ENCODE measurements around the gene PLXNA4. TPM values are rescaled to one million over a fixed set of nuclear protein-coding genes. Genes with fewer than 3 reads are reported as not detected.

Gene PLXNA4
- total RNA-seq, 4 donors from 2014 or later, result 0.49 to 7.1 (median 2.0) TPM

- Histone ChIP-seq H3K9me3 (no peaks in the 10 kb centered on the region), H3K27me3 (no peaks in the 10 kb centered on the region), H3K36me3 (no peaks in the 10 kb centered on the region), H3K4me1 (peaks cover 0 to 10% (median 0%) of the 10 kb centered on the region in 3 donors), H3K27ac (no peak overlapping the region), H3K4me3 (no peak overlapping the region)
- TF ChIP-seq CTCF (IDR thresholded peaks at IDR 0.05) (no peak), POLR2A (IDR thresholded peaks at IDR 0.05) (no peak)
- no peak for DNase-seq
- 57 to 60% methylated on average over 12 to 13 of the region's 15 CpGs for WGBS, 2 donors
- intact Hi-C loops (cut with DNase I), result no loop called here
Observed at GRCh38 chr7:132424821-132425724, 151.2 kb downstream of the PLXNA4 start.

DNA sequence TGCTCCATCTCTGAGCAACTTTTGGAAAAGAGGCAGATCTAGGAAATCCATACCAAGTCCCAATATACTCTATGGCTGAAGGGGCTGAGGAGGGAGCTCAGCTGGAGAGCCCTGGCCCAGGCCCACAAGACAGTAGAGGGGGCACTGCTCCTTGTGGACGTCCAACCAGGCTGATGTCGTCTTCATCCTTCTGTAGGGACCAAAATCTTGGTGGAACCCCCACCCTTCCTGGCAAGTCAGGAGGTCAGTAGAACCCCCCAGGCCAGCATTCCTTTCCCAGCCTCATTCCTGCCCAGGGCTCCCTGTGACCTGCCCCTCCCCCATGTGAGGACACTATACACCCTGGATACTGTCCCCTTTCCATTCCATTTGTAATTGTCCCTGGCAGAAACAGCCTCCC is 152.0 kb downstream of the PLXNA4 start:
- no peak overlapping the region for H3K27ac ChIP-seq
- H3K36me3 ChIP-seq, result no peaks in the 10 kb centered on the region
- intact Hi-C loops (cut with DNase I), result no loop called here
- no peaks in the 10 kb centered on the region for H3K27me3 ChIP-seq
- H3K4me1 ChIP-seq, result peaks cover 0 to 10% (median 0%) of the 10 kb centered on the region in 3 donors
- no peak for TF ChIP-seq POLR2A (IDR thresholded peaks at IDR 0.05)
- TF ChIP-seq CTCF (IDR thresholded peaks at IDR 0.05), result no peak
- 64 to 78% methylated on average over 2 of the region's 2 CpGs for WGBS, 2 donors
- DNase-seq, result no peak
- no peaks in the 10 kb centered on the region for H3K9me3 ChIP-seq
- H3K4me3 ChIP-seq, result no peak overlapping the region

DNA sequence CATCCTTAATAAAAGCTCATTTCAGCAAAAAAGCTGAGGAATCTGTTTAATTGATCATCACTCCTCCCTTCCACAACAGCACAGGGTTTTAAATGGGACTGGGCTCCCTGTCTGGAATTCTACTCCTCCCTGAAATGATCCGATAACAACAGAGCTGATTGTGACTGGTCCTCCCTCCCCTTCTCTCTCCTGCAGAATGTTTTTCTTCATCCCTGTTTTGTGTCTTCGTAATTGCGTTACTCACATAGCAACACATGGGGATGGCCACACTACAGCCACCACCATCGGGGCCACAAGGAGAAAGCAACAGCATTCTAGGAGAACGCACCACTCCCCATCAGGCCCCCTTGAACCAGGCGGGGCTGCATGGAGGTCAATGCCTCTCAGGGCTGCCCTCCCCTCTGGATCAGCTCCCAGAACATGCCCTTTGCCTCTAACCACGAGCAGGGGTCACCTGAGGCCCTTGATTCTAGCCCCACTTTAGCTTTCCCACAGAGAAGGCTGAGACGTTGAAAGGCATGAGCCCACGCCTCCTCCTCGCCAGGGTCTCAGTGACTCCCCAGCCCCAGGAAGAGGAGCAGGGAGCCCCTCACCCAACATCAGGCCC is 152.6 kb downstream of the PLXNA4 start:
- no peak for DNase-seq
- Histone ChIP-seq H3K4me1 (peaks cover 0 to 10% (median 0%) of the 10 kb centered on the region in 3 donors), H3K36me3 (no peaks in the 10 kb centered on the region), H3K4me3 (no peak overlapping the region), H3K9me3 (no peaks in the 10 kb centered on the region), H3K27ac (no peak overlapping the region), H3K27me3 (no peaks in the 10 kb centered on the region)
- WGBS, 2 donors, result 62 to 84% methylated on average over 5 to 6 of the region's 10 CpGs
- intact Hi-C loops (cut with DNase I), result no loop called here
- TF ChIP-seq CTCF (IDR thresholded peaks at IDR 0.05) (no peak), POLR2A (IDR thresholded peaks at IDR 0.05) (no peak)

GRCh38 chr7:132422502-132423111 is 153.7 kb downstream of the PLXNA4 start:
- H3K27me3 ChIP-seq, result no peaks in the 10 kb centered on the region
- no peak overlapping the region for H3K4me3 ChIP-seq
- DNase-seq, result no peak
- no peak for TF ChIP-seq POLR2A (IDR thresholded peaks at IDR 0.05)
- no peaks in the 10 kb centered on the region for H3K9me3 ChIP-seq
- H3K36me3 ChIP-seq, result no peaks in the 10 kb centered on the region
- peak overlapping the region in 2 of 4 donors; percentile 36 to 65 for H3K27ac ChIP-seq
- 60 to 69% methylated on average over 12 of the region's 12 CpGs for WGBS, 2 donors
- intact Hi-C loops (cut with DNase I), result no loop called here
- peaks cover 0 to 10% (median 0%) of the 10 kb centered on the region in 3 donors for H3K4me1 ChIP-seq

- DNase-seq, result no peak
- H3K4me1 ChIP-seq, result peaks cover 0 to 10% (median 0%) of the 10 kb centered on the region in 3 donors
- no peak overlapping the region for H3K27ac ChIP-seq
- H3K27me3 ChIP-seq, result no peaks in the 10 kb centered on the region
- WGBS, 2 donors, result 62 to 71% methylated on average over 2 of the region's 2 CpGs
- H3K36me3 ChIP-seq, result no peaks in the 10 kb centered on the region
- H3K9me3 ChIP-seq, result no peaks in the 10 kb centered on the region
- TF ChIP-seq CTCF (IDR thresholded peaks at IDR 0.05) (no peak), POLR2A (IDR thresholded peaks at IDR 0.05) (no peak)
- H3K4me3 ChIP-seq, result no peak overlapping the region
- intact Hi-C loops (cut with DNase I), result no loop called here
Observed at GRCh38 chr7:132420527-132420926, 155.7 kb downstream of the PLXNA4 start.
